HepG2 (cell line): Measurements from ENCODE around the gene ARFIP1. TPM values are rescaled to one million over a fixed set of nuclear protein-coding genes. Genes with fewer than 3 reads are reported as not detected.

Experiments used
- ATAC-seq: fragments of 200-7000 bp; cut with Tn5 transposase; 3 replicates; pipeline ENCODE4 v1.9.1; 2020; ENCODE audit warnings: mild to moderate bottlenecking, moderate library complexity
- BruUV-seq: library from RNA; stranded (reverse); fragments of 400-500 nt; replicated peaks from 2 replicates; lab custom pipeline; 2021; lab: Mats Ljungman, UMichigan
- CTCF ChIA-PET: fragments of 300-600 bp; formaldehyde crosslinking; extraction: SDS; loops from one replicate; lab custom pipeline; 2021; ENCODE audit warnings: low total read pairs, inconsistent platforms, low intra/inter-chr PET ratio; lab: Yijun Ruan, JAX
- POLR2A ChIA-PET: fragments of 350-600 bp; sonication (Branson Sonifier 250); formaldehyde crosslinking; loops from one replicate; lab custom pipeline; 2020; ENCODE audit warnings: antibody characterized with exemption, inconsistent platforms; lab: Yijun Ruan, JAX
- DNase-seq: peaks from one replicate; pipeline ENCODE4 v3.0.0-alpha.2; 2015; ENCODE audit warnings: low spot score
- FAIRE-seq: peaks from 3 replicates; lab custom pipeline; 2011; peaks lifted over from hg19 to GRCh38; lab: Jason Lieb, UNC
- H2AFZ ChIP-seq: one replicate; pipeline ENCODE4 v1.6.1; 2011; ENCODE audit warnings: low read length, inconsistent platforms
- H3K27ac ChIP-seq: fragments of 300-600 bp; 3 replicates; pipeline ENCODE4 v1.8.0; 2011; ENCODE audit warnings: mixed run types, mild to moderate bottlenecking, mixed read lengths, low read length, inconsistent platforms; ENCODE audit not compliant: insufficient read depth; ENCODE audit errors: extremely low read length
- H3K27me3 ChIP-seq, 2 experiments: fragments of 200-600 bp in 1 of 2; 2 replicates in 1 of 2; 3 replicates in 1 of 2; pipeline versions ENCODE4 v1.6.0 to v1.8.0; 2011; ENCODE audit warnings: low read length in 2 of 2, mild to moderate bottlenecking in 2 of 2, moderate library complexity in 2 of 2, inconsistent platforms in 1 of 2; ENCODE audit not compliant: insufficient read depth in 2 of 2, control insufficient read depth in 1 of 2
- H3K36me3 ChIP-seq, 2 experiments: fragments of 200-600 bp in 1 of 2; replicated peaks in 1 of 2; 2 replicates in 1 of 2; 3 replicates in 1 of 2; pipeline versions ENCODE4 v1.5.1 to v1.8.0; 2011; ENCODE audit warnings: low read length in 2 of 2, inconsistent platforms in 1 of 2; ENCODE audit not compliant: insufficient read depth in 2 of 2, control insufficient read depth in 1 of 2
- H3K4me1 ChIP-seq: 2 replicates; pipeline ENCODE4 v1.5.1; 2012; ENCODE audit warnings: low read length, inconsistent platforms; ENCODE audit not compliant: insufficient read depth
- H3K4me2 ChIP-seq: 2 replicates; pipeline ENCODE4 v1.6.0; 2011; ENCODE audit warnings: low read depth, low read length, inconsistent platforms
- H3K4me3 ChIP-seq, 3 experiments: fragments of 200-600 bp in 1 of 3; sonication (generic), shearing (Covaris generic) in 1 of 3; replicated peaks in 1 of 3; 2 replicates each; pipeline ENCODE4 v1.5.1; 2011 to 2016; ENCODE audit warnings: low read length in 3 of 3, inconsistent platforms in 2 of 3, low read depth in 2 of 3, mild to moderate bottlenecking in 2 of 3, control low read depth in 1 of 3, mixed read lengths in 1 of 3; ENCODE audit not compliant: insufficient read depth in 1 of 3
- H3K79me2 ChIP-seq: one replicate; pipeline ENCODE4 v1.6.1; 2011; ENCODE audit warnings: low read length, inconsistent platforms; ENCODE audit not compliant: insufficient read depth
- H3K9ac ChIP-seq: 2 replicates; pipeline ENCODE4 v1.6.0; 2011; ENCODE audit warnings: mild to moderate bottlenecking, low read depth, low read length, inconsistent platforms; ENCODE audit not compliant: insufficient read depth
- H3K9me3 ChIP-seq: 2 replicates; pipeline ENCODE4 v1.5.1; 2012; ENCODE audit warnings: mild to moderate bottlenecking, low read length
- H4K20me1 ChIP-seq: 2 replicates; pipeline ENCODE4 v1.6.0; 2011; ENCODE audit warnings: inconsistent platforms, mild to moderate bottlenecking, low read length, moderate library complexity; ENCODE audit not compliant: insufficient read depth
- HNF4G ChIP-seq, 2 experiments: sonication (generic) in 1 of 2; formaldehyde crosslinking in 1 of 2; IDR thresholded peaks; 2 replicates each; pipeline versions ENCODE4 v1.4.0 to v1.6.1; 2011 to 2020; ENCODE audit warnings: borderline replicate concordance in 2 of 2, low read depth in 2 of 2, mild to moderate bottlenecking in 2 of 2, low read length in 1 of 2, missing genetic modification reagents in 1 of 2, moderate library complexity in 1 of 2
- ISL2 ChIP-seq: sonication (generic); formaldehyde crosslinking; IDR thresholded peaks from 2 replicates; pipeline ENCODE4 v1.5.0; 2020; ENCODE audit warnings: missing genetic modification reagents
- KLF13 ChIP-seq: sonication (generic); formaldehyde crosslinking; IDR thresholded peaks from 2 replicates; pipeline ENCODE4 v1.4.0; 2020; ENCODE audit warnings: mild to moderate bottlenecking, missing genetic modification reagents
- MAF1 ChIP-seq: sonication (generic); formaldehyde crosslinking; IDR thresholded peaks from 2 replicates; pipeline ENCODE4 v1.5.0; 2020; ENCODE audit warnings: missing genetic modification reagents, borderline replicate concordance
- RCOR2 ChIP-seq: IDR thresholded peaks from 2 replicates; pipeline ENCODE4 v1.6.1; 2016; ENCODE audit warnings: missing biosample characterization, missing genetic modification reagents
- SKI ChIP-seq: fragments of 450-650 bp; IDR thresholded peaks from one replicate; pipeline ENCODE4 v1.6.1; 2018; ENCODE audit warnings: mild to moderate bottlenecking; ENCODE audit not compliant: partially characterized antibody
- TERF1 ChIP-seq: sonication (generic); formaldehyde crosslinking; IDR thresholded peaks from 2 replicates; pipeline ENCODE4 v1.8.0; 2022; ENCODE audit warnings: mild to moderate bottlenecking, missing genetic modification reagents, moderate library complexity
- TP53 ChIP-seq: sonication (generic); formaldehyde crosslinking; conservative IDR thresholded peaks from 2 replicates; pipeline ENCODE4 v1.4.0; 2020; ENCODE audit warnings: missing genetic modification reagents
- ZBTB7A ChIP-seq: sonication (generic); formaldehyde crosslinking; IDR thresholded peaks from 2 replicates; pipeline ENCODE4 v1.8.0; 2022; ENCODE audit warnings: mild to moderate bottlenecking, missing genetic modification reagents
- ZNF777 ChIP-seq: sonication (generic); formaldehyde crosslinking; IDR thresholded peaks from 2 replicates; pipeline ENCODE4 v1.4.0; 2020; ENCODE audit warnings: missing genetic modification reagents
- ZNF780A ChIP-seq: sonication (generic); formaldehyde crosslinking; IDR thresholded peaks from 2 replicates; pipeline ENCODE4 v1.8.0; 2022; ENCODE audit warnings: mild to moderate bottlenecking, missing genetic modification reagents, moderate library complexity
- ZSCAN25 ChIP-seq: sonication (generic); formaldehyde crosslinking; IDR thresholded peaks from 2 replicates; pipeline ENCODE4 v1.8.0; 2022; ENCODE audit warnings: mild to moderate bottlenecking, missing genetic modification reagents
- WGBS: methylation state at CpG from one replicate; pipeline ENCODE4 v1.1.6; 2017; ENCODE audit warnings: low lambda C conversion rate; 5-methylcytosine and 5-hydroxymethylcytosine counted together
- in situ Hi-C: cut with HindIII; loops from 2 replicates; pipeline ENCODE4 v1.10.0; 2017; ENCODE audit warnings: low pct_unique_long_range_greater_than_20kb; ENCODE audit not compliant: extremely low pct_ligation_motif_present
- intact Hi-C: fragments of 100-400 bp; cut with micrococcal nuclease; formaldehyde crosslinking; loops from one replicate; pipeline ENCODE4 v1.10.0; 2022; ENCODE audit not compliant: unreplicated experiment
- polyA plus RNA-seq, 8 experiments: library from polyadenylated mRNA; depleted of rRNA in 3 of 8; stranded (reverse) in 7 of 8; unstranded in 1 of 8; fragments of >200 nt; fragmentation: Illumina TruSeq in 4 of 8; extraction: Trizol in 4 of 8; gene quantifications; 2 replicates each; pipeline versions ENCODE4 v1.2.1 to v1.2.3, GENCODE V29; 2011 to 2016; ENCODE audit warnings: low read depth in 4 of 8, missing spikeins in 1 of 8, mixed read lengths in 1 of 8; ENCODE audit not compliant: insufficient read depth in 1 of 8
- total RNA-seq, 5 experiments: library from RNA; depleted of rRNA; stranded (reverse); fragments of >200 nt; fragmentation: Illumina TruSeq; extraction: Trizol; gene quantifications; 2 replicates each; pipeline ENCODE4 v1.2.3, GENCODE V29; 2016; ENCODE audit warnings: low read depth in 1 of 5
- TF ChIP-seq, protein P1 (sequence below): sonication (generic); formaldehyde crosslinking; IDR thresholded peaks from 2 replicates; pipeline ENCODE4 v1.4.0; 2020; ENCODE audit warnings: missing genetic modification reagents, borderline replicate concordance
- TF ChIP-seq, protein P2 (sequence below): IDR thresholded peaks from 2 replicates; pipeline ENCODE4 v1.6.1; 2016; ENCODE audit warnings: mild to moderate bottlenecking
- TF ChIP-seq, protein P3 (sequence below): sonication (generic); formaldehyde crosslinking; IDR thresholded peaks from 2 replicates; pipeline ENCODE4 v1.9.0; 2021; ENCODE audit warnings: missing genetic modification reagents, mild to moderate bottlenecking, borderline replicate concordance

ARFIP1 gene
- total and polyA plus RNA-seq, 2 of the 13 experiments (the other 11 are each of a cell fraction or from before 2014, with no cell fraction given), result 9.9 to 27.7 TPM

DNA sequence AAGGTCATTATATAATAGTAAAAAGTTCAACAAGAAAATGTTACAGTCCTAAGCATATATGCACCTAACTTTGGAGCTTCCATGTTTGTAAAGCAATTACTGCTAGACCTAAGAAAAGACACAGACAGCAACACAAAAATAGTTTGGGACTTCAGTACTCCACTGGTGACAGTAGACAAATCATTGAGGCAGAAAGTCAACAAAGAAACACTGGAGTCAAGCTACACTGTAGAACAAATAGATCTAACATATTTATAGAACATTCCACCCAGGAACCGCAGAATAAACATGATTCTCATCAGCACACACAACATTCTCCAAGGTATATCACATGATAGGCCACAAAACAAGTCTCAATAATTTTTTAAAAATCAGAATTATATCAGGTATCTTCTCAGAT lies 42.6 kb downstream of the ARFIP1 start (continued):
- TF ChIP-seq ZNF780A (CRISPR knock-in tag), result no peak
- no peak for TF ChIP-seq HNF4G (IDR thresholded peaks at IDR 0.05; ENCODE audit: borderline replicate concordance, low read depth, low read length)
- no peak for TF ChIP-seq HNF4G (CRISPR knock-in tag; IDR thresholded peaks at IDR 0.05; ENCODE audit: borderline replicate concordance, low read depth)
- TF ChIP-seq, protein P1, sequence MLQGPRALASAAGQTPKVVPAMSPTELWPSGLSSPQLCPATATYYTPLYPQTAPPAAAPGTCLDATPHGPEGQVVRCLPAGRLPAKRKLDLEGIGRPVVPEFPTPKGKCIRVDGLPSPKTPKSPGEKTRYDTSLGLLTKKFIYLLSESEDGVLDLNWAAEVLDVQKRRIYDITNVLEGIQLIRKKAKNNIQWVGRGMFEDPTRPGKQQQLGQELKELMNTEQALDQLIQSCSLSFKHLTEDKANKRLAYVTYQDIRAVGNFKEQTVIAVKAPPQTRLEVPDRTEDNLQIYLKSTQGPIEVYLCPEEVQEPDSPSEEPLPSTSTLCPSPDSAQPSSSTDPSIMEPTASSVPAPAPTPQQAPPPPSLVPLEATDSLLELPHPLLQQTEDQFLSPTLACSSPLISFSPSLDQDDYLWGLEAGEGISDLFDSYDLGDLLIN (CRISPR knock-in tag), result no peak
- TF ChIP-seq, protein P2, sequence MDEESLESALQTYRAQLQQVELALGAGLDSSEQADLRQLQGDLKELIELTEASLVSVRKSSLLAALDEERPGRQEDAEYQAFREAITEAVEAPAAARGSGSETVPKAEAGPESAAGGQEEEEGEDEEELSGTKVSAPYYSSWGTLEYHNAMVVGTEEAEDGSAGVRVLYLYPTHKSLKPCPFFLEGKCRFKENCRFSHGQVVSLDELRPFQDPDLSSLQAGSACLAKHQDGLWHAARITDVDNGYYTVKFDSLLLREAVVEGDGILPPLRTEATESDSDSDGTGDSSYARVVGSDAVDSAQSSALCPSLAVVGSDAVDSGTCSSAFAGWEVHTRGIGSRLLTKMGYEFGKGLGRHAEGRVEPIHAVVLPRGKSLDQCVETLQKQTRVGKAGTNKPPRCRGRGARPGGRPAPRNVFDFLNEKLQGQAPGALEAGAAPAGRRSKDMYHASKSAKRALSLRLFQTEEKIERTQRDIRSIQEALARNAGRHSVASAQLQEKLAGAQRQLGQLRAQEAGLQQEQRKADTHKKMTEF (CRISPR knock-in tag), result no peak

GRCh38 chr4:152824561-152824960 lies 44.8 kb downstream of the ARFIP1 start:
- DNase-seq, result no peak
- Histone ChIP-seq H4K20me1 (no peaks in the 10 kb centered on the region), H3K27ac (no peak overlapping the region), H3K4me2 (no peak overlapping the region), H3K4me3 (no peak overlapping the region), H3K79me2 (no peaks in the 10 kb centered on the region), H3K9me3 (no peaks in the 10 kb centered on the region), H3K27me3 (no peaks in the 10 kb centered on the region), H3K4me1 (no peaks in the 10 kb centered on the region), H2AFZ (no peak overlapping the region), H3K9ac (no peak overlapping the region), H3K36me3 (no peaks in the 10 kb centered on the region; a peak in 1 of 5 replicates)
- intact Hi-C loops (no loop called here), in situ Hi-C loops (no loop called here)
- no peak for ATAC-seq
- POLR2A ChIA-PET, result no interaction called here
- FAIRE-seq, result no peak
- CTCF ChIA-PET, result no interaction called here
- 98% methylated on average over 2 of the region's 2 CpGs for WGBS
- no TSS peak for BruUV-seq
- TF ChIP-seq RCOR2 (CRISPR knock-in tag) (no peak), TERF1 (no peak), TP53 (CRISPR knock-in tag) (no peak), SKI (no peak), ZBTB7A (CRISPR knock-in tag) (no peak), ISL2 (CRISPR knock-in tag) (no peak), ZNF777 (CRISPR knock-in tag) (no peak), KLF13 (CRISPR knock-in tag) (no peak), MAF1 (CRISPR knock-in tag) (no peak), ZSCAN25 (CRISPR knock-in tag) (no peak)
- TF ChIP-seq, protein P1 (CRISPR knock-in tag), result no peak
- TF ChIP-seq, protein P3, sequence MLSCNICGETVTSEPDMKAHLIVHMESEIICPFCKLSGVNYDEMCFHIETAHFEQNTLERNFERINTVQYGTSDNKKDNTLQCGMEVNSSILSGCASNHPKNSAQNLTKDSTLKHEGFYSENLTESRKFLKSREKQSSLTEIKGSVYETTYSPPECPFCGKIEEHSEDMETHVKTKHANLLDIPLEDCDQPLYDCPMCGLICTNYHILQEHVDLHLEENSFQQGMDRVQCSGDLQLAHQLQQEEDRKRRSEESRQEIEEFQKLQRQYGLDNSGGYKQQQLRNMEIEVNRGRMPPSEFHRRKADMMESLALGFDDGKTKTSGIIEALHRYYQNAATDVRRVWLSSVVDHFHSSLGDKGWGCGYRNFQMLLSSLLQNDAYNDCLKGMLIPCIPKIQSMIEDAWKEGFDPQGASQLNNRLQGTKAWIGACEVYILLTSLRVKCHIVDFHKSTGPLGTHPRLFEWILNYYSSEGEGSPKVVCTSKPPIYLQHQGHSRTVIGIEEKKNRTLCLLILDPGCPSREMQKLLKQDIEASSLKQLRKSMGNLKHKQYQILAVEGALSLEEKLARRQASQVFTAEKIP (CRISPR knock-in tag), result no peak
